Esophagus (tissue), 2 donors: Measurements from ENCODE around the gene IFT122. TPM values are rescaled to one million over a fixed set of nuclear protein-coding genes. Genes with fewer than 3 reads are reported as not detected.

Experiments used
- H3K27ac ChIP-seq, 2 donors: one replicate each; pipeline ENCODE4 v1.5.1; 2013; ENCODE audit warnings: low read depth in 2 of 2, mild to moderate bottlenecking in 2 of 2, inconsistent platforms in 1 of 2, low read length in 1 of 2, moderate library complexity in 1 of 2
- H3K27me3 ChIP-seq, 2 donors: one replicate each; pipeline ENCODE4 v1.6.1; 2013; ENCODE audit warnings: low read length in 2 of 2, control low read depth in 1 of 2, mild to moderate bottlenecking in 1 of 2; ENCODE audit not compliant: insufficient read depth in 2 of 2, control insufficient read depth in 1 of 2
- H3K36me3 ChIP-seq, 2 donors: one replicate each; pipeline ENCODE4 v1.6.1; 2013; ENCODE audit warnings: low read length in 1 of 2; ENCODE audit not compliant: control insufficient read depth in 2 of 2, insufficient read depth in 2 of 2
- H3K4me1 ChIP-seq, 2 donors: one replicate each; pipeline ENCODE4 v1.6.1; 2013; ENCODE audit warnings: low read length in 1 of 2; ENCODE audit not compliant: control insufficient read depth in 2 of 2, insufficient read depth in 2 of 2
- H3K4me3 ChIP-seq, 2 donors: one replicate each; pipeline ENCODE4 v1.5.1; 2013; ENCODE audit warnings: low read length in 2 of 2, mild to moderate bottlenecking in 2 of 2, low read depth in 1 of 2, moderate library complexity in 1 of 2
- H3K9me3 ChIP-seq, 2 donors: one replicate each; pipeline ENCODE4 v1.6.1; 2013; ENCODE audit warnings: mild to moderate bottlenecking in 2 of 2, low read depth in 1 of 2, low read length in 1 of 2, moderate library complexity in 1 of 2; ENCODE audit not compliant: control insufficient read depth in 2 of 2, insufficient read depth in 1 of 2
- WGBS, 2 donors: extraction: QIAGEN DNeasy Blood & Tissue Kit; methylation state at CpG; one replicate each; pipeline ENCODE4 v1.1.7; 2013; 5-methylcytosine and 5-hydroxymethylcytosine counted together
- polyA plus RNA-seq, 2 donors: library from polyadenylated mRNA; stranded (reverse); fragments of 200-250 nt; gene quantifications; one replicate each; pipeline ENCODE4 v1.2.3, GENCODE V29; 2013
- donor health status: healthy with polysubstance abuse.
- donor health status: Bipolar disorder and iron deficiency.

The IFT122 gene
- polyA plus RNA-seq, 2 donors, result 5.5 to 6.2 TPM

GRCh38 chr3:129533406-129533805, 93.4 kb downstream of the IFT122 start:
- no peaks in the 10 kb centered on the region for H3K36me3 ChIP-seq
- WGBS, 2 donors, result 92% methylated on average over 16 of the region's 16 CpGs

GRCh38 chr3:129534428-129535027, 94.5 kb downstream of the IFT122 start:
- H3K4me1 ChIP-seq, result no peaks in the 10 kb centered on the region

More at GRCh38 chr3:129533406-129533805, 93.4 kb downstream of the IFT122 start:
- no peaks in the 10 kb centered on the region for H3K9me3 ChIP-seq
- H3K4me3 ChIP-seq, result no peak overlapping the region
- H3K27ac ChIP-seq, result no peak overlapping the region
- H3K4me1 ChIP-seq, result no peaks in the 10 kb centered on the region
- H3K27me3 ChIP-seq, result no peaks in the 10 kb centered on the region

GRCh38 chr3:129535075-129535474, 95.1 kb downstream of the IFT122 start:
- Histone ChIP-seq H3K4me1 (no peaks in the 10 kb centered on the region), H3K36me3 (no peaks in the 10 kb centered on the region), H3K4me3 (no peak overlapping the region), H3K9me3 (no peaks in the 10 kb centered on the region), H3K27ac (no peak overlapping the region), H3K27me3 (no peaks in the 10 kb centered on the region)
- WGBS, 2 donors, result 85 to 93% methylated on average over 1 of the region's 1 CpG

More at GRCh38 chr3:129534428-129535027, 94.5 kb downstream of the IFT122 start:
- Histone ChIP-seq H3K4me3 (no peak overlapping the region), H3K36me3 (no peaks in the 10 kb centered on the region), H3K27me3 (no peaks in the 10 kb centered on the region), H3K9me3 (no peaks in the 10 kb centered on the region), H3K27ac (no peak overlapping the region)
- WGBS, 2 donors, result 75 to 78% methylated on average over 4 of the region's 4 CpGs

- H3K4me1 ChIP-seq, result no peaks in the 10 kb centered on the region
- 81 to 88% methylated on average over 2 of the region's 2 CpGs for WGBS, 2 donors
- H3K36me3 ChIP-seq, result no peaks in the 10 kb centered on the region
- H3K27me3 ChIP-seq, result no peaks in the 10 kb centered on the region
- H3K9me3 ChIP-seq, result no peaks in the 10 kb centered on the region
- H3K27ac ChIP-seq, result no peak overlapping the region
- no peak overlapping the region for H3K4me3 ChIP-seq
These were observed 96.3 kb downstream of the IFT122 start for GRCh38 chr3:129536374-129536667.

- Histone ChIP-seq H3K27ac (no peak overlapping the region), H3K4me3 (no peak overlapping the region), H3K36me3 (no peaks in the 10 kb centered on the region), H3K9me3 (no peaks in the 10 kb centered on the region), H3K4me1 (no peaks in the 10 kb centered on the region), H3K27me3 (no peaks in the 10 kb centered on the region)
- 69 to 78% methylated on average over 3 of the region's 3 CpGs for WGBS, 2 donors
These were observed 96.8 kb downstream of the IFT122 start for GRCh38 chr3:129536804-129537203.

GRCh38 chr3:129539206-129539605, 99.2 kb downstream of the IFT122 start:
- H3K27me3 ChIP-seq, result no peaks in the 10 kb centered on the region
- H3K9me3 ChIP-seq, result no peaks in the 10 kb centered on the region
- no peaks in the 10 kb centered on the region for H3K36me3 ChIP-seq
- no peaks in the 10 kb centered on the region for H3K4me1 ChIP-seq
- H3K27ac ChIP-seq, result no peak overlapping the region
- no peak overlapping the region for H3K4me3 ChIP-seq
- WGBS, 2 donors, result 88 to 92% methylated on average over 8 of the region's 8 CpGs

- Histone ChIP-seq H3K27me3 (no peaks in the 10 kb centered on the region), H3K36me3 (no peaks in the 10 kb centered on the region), H3K9me3 (no peaks in the 10 kb centered on the region), H3K4me3 (no peak overlapping the region), H3K27ac (no peak overlapping the region), H3K4me1 (no peaks in the 10 kb centered on the region)
- whole genome bisulfite sequencing, 2 donors, result 91 to 95% methylated on average over 11 of the region's 11 CpGs
These were observed 100.9 kb downstream of the IFT122 start for GRCh38 chr3:129540776-129541516.

GRCh38 chr3:129542747-129543146, 102.7 kb downstream of the IFT122 start:
- 88 to 95% methylated on average over 5 of the region's 5 CpGs for WGBS, 2 donors
- Histone ChIP-seq H3K36me3 (no peaks in the 10 kb centered on the region), H3K9me3 (no peaks in the 10 kb centered on the region), H3K27ac (no peak overlapping the region), H3K27me3 (no peaks in the 10 kb centered on the region), H3K4me3 (no peak overlapping the region), H3K4me1 (no peaks in the 10 kb centered on the region)

- Histone ChIP-seq H3K36me3 (no peaks in the 10 kb centered on the region), H3K27ac (no peak within 1 kb of the TSS), H3K4me1 (no peaks in the 10 kb centered on the region), H3K9me3 (no peaks in the 10 kb centered on the region), H3K4me3 (no peak within 1 kb of the TSS), H3K27me3 (no peaks in the 10 kb centered on the region)
- 87 to 90% methylated on average over 16 of the region's 16 CpGs for WGBS, 2 donors
These were observed 103.2 kb downstream of the IFT122 start, which contains the start of gene H1-8 for GRCh38 chr3:129543156-129543790. Gene H1-8 (plus strand): TSS chr3:129543175. CDS start chr3:129543219, 44 bp downstream.
